Astrocyte of the cerebellum (primary cell): ENCODE data around the gene CDYL2.

Source experiments
- DNase-seq: peaks from one replicate; pipeline ENCODE4 v3.0.0-alpha.2; 2011; ENCODE audit warnings: low read depth
- H3K4me3 ChIP-seq: 2 replicates; pipeline ENCODE4 v1.5.1; 2011; ENCODE audit warnings: mild to moderate bottlenecking, low read depth, low read length, moderate library complexity
- in situ Hi-C: cut with HindIII; loops from 2 replicates; pipeline ENCODE4 v1.10.0; 2017; ENCODE audit warnings: low sequenced_read_pairs
- TF ChIP-seq, protein P1 (sequence below): IDR thresholded peaks from 2 replicates; pipeline ENCODE4 v1.5.1; 2012; ENCODE audit warnings: low read length, low read depth, moderate library complexity, mild to moderate bottlenecking; ENCODE audit errors: missing control alignments

CDYL2 gene

GRCh38 chr16:80746231-80746630 lies 58.2 kb downstream of the CDYL2 start:
- H3K4me3 ChIP-seq = no peak overlapping the region
- in situ Hi-C loops = no loop called here
- TF ChIP-seq, protein P1, sequence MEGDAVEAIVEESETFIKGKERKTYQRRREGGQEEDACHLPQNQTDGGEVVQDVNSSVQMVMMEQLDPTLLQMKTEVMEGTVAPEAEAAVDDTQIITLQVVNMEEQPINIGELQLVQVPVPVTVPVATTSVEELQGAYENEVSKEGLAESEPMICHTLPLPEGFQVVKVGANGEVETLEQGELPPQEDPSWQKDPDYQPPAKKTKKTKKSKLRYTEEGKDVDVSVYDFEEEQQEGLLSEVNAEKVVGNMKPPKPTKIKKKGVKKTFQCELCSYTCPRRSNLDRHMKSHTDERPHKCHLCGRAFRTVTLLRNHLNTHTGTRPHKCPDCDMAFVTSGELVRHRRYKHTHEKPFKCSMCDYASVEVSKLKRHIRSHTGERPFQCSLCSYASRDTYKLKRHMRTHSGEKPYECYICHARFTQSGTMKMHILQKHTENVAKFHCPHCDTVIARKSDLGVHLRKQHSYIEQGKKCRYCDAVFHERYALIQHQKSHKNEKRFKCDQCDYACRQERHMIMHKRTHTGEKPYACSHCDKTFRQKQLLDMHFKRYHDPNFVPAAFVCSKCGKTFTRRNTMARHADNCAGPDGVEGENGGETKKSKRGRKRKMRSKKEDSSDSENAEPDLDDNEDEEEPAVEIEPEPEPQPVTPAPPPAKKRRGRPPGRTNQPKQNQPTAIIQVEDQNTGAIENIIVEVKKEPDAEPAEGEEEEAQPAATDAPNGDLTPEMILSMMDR = no peak
- no peak for DNase-seq

- no peak for DNase-seq
- H3K4me3 ChIP-seq = no peak overlapping the region
- in situ Hi-C loops = no loop called here
- TF ChIP-seq, protein P1 = no peak
Measured at GRCh38 chr16:80744856-80745255, 59.5 kb downstream of the CDYL2 start.

DNA sequence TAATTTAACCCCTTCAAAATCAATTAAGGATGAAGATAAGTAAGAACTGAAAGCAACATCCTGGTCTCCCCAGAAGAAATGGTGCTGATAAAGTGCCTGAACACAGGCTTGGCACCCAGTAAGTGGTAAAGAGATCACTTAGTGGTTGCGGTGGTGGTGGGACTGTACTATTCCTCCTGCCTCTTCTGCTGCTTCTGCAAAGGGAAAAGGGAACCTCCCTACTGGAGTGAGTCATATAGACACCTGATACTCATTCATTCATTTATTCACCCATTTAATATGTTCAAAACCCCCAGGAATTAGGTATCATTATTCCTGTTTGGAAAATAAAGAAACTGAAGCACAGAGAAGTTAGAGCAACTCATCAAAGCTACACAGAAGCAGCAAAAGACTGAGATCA lies 60.6 kb downstream of the CDYL2 start:
- no peak overlapping the region for H3K4me3 ChIP-seq
- no peak for DNase-seq
- TF ChIP-seq, protein P1 = no peak
- in situ Hi-C loops = no loop called here

DNA sequence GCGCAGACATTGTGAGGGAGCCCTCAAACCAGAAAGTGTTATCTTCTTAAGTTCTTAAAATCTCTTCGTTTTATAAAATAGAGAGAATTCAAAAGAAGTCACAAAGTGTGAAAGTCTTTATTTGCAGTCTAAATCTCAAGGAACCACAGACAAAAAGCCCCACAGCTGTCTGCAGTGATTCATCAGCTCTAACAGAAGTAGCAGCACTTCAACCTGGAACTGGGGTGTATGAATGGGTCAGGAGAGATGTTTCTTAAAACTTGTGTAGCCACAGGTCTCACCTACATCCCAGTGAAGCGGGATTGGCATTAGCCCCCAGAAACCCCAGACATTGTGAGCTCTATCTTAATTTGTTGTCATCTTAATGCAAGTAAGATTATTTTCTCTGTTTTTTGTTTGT lies 61.1 kb downstream of the CDYL2 start:
- H3K4me3 ChIP-seq = no peak overlapping the region
- TF ChIP-seq, protein P1 = no peak
- in situ Hi-C loops = no loop called here
- DNase-seq = no peak

DNA sequence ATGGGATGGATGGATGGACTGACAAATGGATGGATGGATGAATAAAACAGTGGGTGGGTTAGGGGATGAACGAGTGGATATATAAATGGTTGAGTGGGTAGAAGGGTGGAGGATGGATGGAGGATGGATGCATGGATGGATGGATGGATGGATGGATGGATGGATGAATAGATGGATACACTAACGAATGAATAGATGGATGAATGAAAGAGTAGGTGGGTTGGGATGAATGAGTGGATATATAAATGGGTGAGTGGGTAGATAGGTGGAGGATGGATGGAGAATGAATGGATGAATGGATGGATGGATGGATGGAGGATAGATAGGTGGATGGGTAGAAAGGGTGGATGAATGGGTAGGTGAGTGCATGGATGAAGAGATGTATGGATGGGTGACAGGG lies 62.1 kb downstream of the CDYL2 start:
- no peak for DNase-seq
- in situ Hi-C loops = no loop called here
- TF ChIP-seq, protein P1 = no peak
- no peak overlapping the region for H3K4me3 ChIP-seq

DNA sequence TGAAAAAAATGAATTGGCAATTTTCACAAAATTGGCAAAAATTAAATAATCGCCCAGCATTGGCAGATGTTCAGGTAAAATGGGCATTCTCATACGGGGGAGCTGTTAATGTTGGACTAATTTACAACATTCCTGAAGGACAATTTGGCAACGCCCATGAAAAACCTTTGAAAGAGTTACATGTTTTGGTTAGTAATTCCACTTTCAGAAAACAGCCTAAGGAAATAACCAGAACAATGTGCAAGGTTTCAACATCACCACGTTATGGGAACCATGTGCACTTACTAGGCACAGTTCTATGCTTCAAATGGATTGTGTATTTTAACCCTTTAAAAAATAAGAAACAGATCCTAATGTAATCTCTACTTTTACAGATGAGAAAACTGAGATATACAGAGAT lies 62.7 kb downstream of the CDYL2 start:
- H3K4me3 ChIP-seq = no peak overlapping the region
- in situ Hi-C loops = no loop called here

GRCh38 chr16:80739523-80739922 lies 64.9 kb downstream of the CDYL2 start:
- no peak overlapping the region for H3K4me3 ChIP-seq
- no peak for DNase-seq
- TF ChIP-seq, protein P1 = no peak
- in situ Hi-C loops = no loop called here

More for the DNA sequence above, 62.7 kb downstream of the CDYL2 start:
- TF ChIP-seq, protein P1 = no peak
- DNase-seq = no peak
